Measurements from ENCODE around the gene NLRC3. TPM values are rescaled to one million over a fixed set of nuclear protein-coding genes. Genes with fewer than 3 reads are reported as not detected.

NLRC3 gene
- polyA plus RNA-seq, 1 of the 3 experiments (the other 2 are of a cell fraction) = not detected

DNA sequence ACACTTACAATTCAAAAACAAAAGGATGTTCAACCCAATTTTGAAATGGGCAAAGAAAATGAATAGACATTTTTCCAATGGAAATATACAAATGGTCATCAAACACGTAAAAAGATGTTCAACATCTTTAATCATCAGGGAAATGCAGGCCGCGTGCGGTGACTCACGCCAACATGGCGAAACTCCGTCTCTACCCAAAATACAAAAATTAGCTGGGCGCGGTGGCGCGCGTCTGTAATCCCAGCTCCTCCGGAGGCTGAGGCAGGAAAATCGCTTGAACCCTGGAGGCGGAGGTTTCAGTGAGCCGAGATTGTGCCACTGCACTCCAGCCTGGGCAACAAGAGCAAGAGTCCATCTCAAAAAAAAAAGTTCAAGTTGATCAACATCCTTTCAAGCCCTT is 78.2 kb downstream of the NLRC3 start:
- CTCF ChIA-PET = no interaction called here
- Histone ChIP-seq H3K27me3 (ENCODE audit: insufficient read depth) (no peaks in the 10 kb centered on the region), H3K4me2 (no peak overlapping the region), H3K4me3 (ENCODE audit: low read depth in 2 of 2, low read length in 1 of 2) (no peak overlapping the region), H3F3A (replicated peaks; ENCODE audit: insufficient read depth) (peaks cover 7% of the 10 kb centered on the region), H3K9me2 (no peaks in the 10 kb centered on the region), H3K79me2 (ENCODE audit: insufficient read depth) (peaks cover 23% of the 10 kb centered on the region), H2AFZ (ENCODE audit: low read depth) (no peak overlapping the region), H3K27ac (ENCODE audit: low read depth in 2 of 2, low read length in 1 of 2) (no peak overlapping the region), H3K36me3 (replicated peaks in 1 of 2; ENCODE audit: control insufficient read depth in 1 of 2, insufficient read depth in 2 of 2, low read length in 1 of 2) (no peaks in the 10 kb centered on the region), H4K20me1 (ENCODE audit: insufficient read depth) (no peaks in the 10 kb centered on the region), H3K4me1 (ENCODE audit: control insufficient read depth in 1 of 2, insufficient read depth in 2 of 2, low read depth in 1 of 2, low read length in 1 of 2) (peaks cover 0 to 4% of the 10 kb centered on the region in 2 experiments; a peak in 1 of 4 replicates), H3K9me3 (no peaks in the 10 kb centered on the region), H3K9ac (no peak overlapping the region)
- 91% methylated on average over 16 of the region's 16 CpGs for WGBS (ENCODE audit: low lambda C conversion rate)
- TF ChIP-seq MEF2A (IDR thresholded peaks at IDR 0.05; ENCODE audit: borderline replicate concordance, low read depth) (no peak), TCF12 (IDR thresholded peaks at IDR 0.05) (no peak), SIN3A (IDR thresholded peaks at IDR 0.05; ENCODE audit: borderline replicate concordance, low read depth, low read length) (no peak), FOXJ3 (CRISPR knock-in tag; IDR thresholded peaks at IDR 0.05) (no peak), GABPA (IDR thresholded peaks at IDR 0.05; ENCODE audit: low read depth) (no peak)
- TF ChIP-seq, protein P1, sequence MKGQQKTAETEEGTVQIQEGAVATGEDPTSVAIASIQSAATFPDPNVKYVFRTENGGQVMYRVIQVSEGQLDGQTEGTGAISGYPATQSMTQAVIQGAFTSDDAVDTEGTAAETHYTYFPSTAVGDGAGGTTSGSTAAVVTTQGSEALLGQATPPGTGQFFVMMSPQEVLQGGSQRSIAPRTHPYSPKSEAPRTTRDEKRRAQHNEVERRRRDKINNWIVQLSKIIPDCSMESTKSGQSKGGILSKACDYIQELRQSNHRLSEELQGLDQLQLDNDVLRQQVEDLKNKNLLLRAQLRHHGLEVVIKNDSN (IDR thresholded peaks at IDR 0.05; ENCODE audit: borderline replicate concordance, low read depth) = no peak
- POLR2A ChIA-PET = no interaction called here
- DNase-seq = no peak

DNA sequence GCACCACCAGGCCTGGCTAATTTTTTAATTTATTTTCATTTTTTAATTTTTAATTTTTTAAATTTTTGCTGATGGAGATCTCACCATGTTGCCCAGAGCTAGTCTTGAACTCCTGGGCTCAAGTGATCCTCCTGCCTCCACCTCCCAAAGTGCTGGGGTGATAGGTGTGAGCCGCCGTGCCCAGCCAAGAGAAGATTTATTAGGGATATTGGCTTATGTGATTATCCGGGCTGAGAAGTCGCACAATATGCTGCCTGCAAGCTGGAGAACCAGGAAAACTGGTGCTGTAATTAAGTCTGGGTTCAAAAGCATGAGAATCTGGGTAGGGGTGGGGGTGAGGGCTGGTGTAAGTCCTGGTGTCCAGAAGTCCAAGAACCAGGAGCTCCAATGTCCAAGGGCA is 79.4 kb downstream of the NLRC3 start:
- no peaks in the 10 kb centered on the region for H4K20me1 ChIP-seq (ENCODE audit: insufficient read depth)
- no peak for DNase-seq
- peaks cover 0 to 4% of the 10 kb centered on the region in 2 experiments; a peak in 1 of 4 replicates for H3K4me1 ChIP-seq (ENCODE audit: control insufficient read depth in 1 of 2, insufficient read depth in 2 of 2, low read depth in 1 of 2, low read length in 1 of 2)
- no peak overlapping the region for H3K27ac ChIP-seq (ENCODE audit: low read depth in 2 of 2, low read length in 1 of 2)
- H2AFZ ChIP-seq (ENCODE audit: low read depth) = no peak overlapping the region
- no peak overlapping the region for H3K9ac ChIP-seq
- no peak overlapping the region for H3K4me2 ChIP-seq
- 77% methylated on average over 4 of the region's 4 CpGs for WGBS (ENCODE audit: low lambda C conversion rate)
- no peaks in the 10 kb centered on the region for H3K9me3 ChIP-seq
- H3K36me3 ChIP-seq (replicated peaks in 1 of 2; ENCODE audit: control insufficient read depth in 1 of 2, insufficient read depth in 2 of 2, low read length in 1 of 2) = no peaks in the 10 kb centered on the region
- no peak overlapping the region for H3K4me3 ChIP-seq (ENCODE audit: low read depth in 2 of 2, low read length in 1 of 2)
- TF ChIP-seq, protein P2, sequence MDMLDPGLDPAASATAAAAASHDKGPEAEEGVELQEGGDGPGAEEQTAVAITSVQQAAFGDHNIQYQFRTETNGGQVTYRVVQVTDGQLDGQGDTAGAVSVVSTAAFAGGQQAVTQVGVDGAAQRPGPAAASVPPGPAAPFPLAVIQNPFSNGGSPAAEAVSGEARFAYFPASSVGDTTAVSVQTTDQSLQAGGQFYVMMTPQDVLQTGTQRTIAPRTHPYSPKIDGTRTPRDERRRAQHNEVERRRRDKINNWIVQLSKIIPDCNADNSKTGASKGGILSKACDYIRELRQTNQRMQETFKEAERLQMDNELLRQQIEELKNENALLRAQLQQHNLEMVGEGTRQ (IDR thresholded peaks at IDR 0.05; ENCODE audit: borderline replicate concordance, low read depth, low read length) = no peak
- TF ChIP-seq CHD2 (IDR thresholded peaks at IDR 0.05; ENCODE audit: low read length, partially characterized antibody) = no peak
- TF ChIP-seq, protein P1 (IDR thresholded peaks at IDR 0.05; ENCODE audit: borderline replicate concordance, low read depth) = no peak
- TF ChIP-seq MAX (IDR thresholded peaks at IDR 0.05; ENCODE audit: low read depth) = no peak
- no peak for TF ChIP-seq TCF12 (IDR thresholded peaks at IDR 0.05)
- TF ChIP-seq FOSL2 (IDR thresholded peaks at IDR 0.05; ENCODE audit: borderline replicate concordance, low read depth) = no peak
- no peak for TF ChIP-seq MEF2A (IDR thresholded peaks at IDR 0.05; ENCODE audit: borderline replicate concordance, low read depth)
- H3F3A ChIP-seq (replicated peaks; ENCODE audit: insufficient read depth) = peaks cover 7% of the 10 kb centered on the region
- H3K9me2 ChIP-seq = no peaks in the 10 kb centered on the region
- ChIA-PET CTCF (interaction anchor here (1.0 kb wide), 1 partner anchor 231 kb away, joined by 4 read pairs; no protein-coding TSS in a partner anchor), POLR2A (no interaction called here)
- peaks cover 16% of the 10 kb centered on the region for H3K79me2 ChIP-seq (ENCODE audit: insufficient read depth)
- H3K27me3 ChIP-seq (ENCODE audit: insufficient read depth) = no peaks in the 10 kb centered on the region
